ENCODE results near the gene OSBPL6.
"Not testable (repeated sequence)": the region's sequence is repeated elsewhere in the genome, so short reads cannot be mapped to it uniquely, and the experiment has no call there.

Gene OSBPL6

DNA sequence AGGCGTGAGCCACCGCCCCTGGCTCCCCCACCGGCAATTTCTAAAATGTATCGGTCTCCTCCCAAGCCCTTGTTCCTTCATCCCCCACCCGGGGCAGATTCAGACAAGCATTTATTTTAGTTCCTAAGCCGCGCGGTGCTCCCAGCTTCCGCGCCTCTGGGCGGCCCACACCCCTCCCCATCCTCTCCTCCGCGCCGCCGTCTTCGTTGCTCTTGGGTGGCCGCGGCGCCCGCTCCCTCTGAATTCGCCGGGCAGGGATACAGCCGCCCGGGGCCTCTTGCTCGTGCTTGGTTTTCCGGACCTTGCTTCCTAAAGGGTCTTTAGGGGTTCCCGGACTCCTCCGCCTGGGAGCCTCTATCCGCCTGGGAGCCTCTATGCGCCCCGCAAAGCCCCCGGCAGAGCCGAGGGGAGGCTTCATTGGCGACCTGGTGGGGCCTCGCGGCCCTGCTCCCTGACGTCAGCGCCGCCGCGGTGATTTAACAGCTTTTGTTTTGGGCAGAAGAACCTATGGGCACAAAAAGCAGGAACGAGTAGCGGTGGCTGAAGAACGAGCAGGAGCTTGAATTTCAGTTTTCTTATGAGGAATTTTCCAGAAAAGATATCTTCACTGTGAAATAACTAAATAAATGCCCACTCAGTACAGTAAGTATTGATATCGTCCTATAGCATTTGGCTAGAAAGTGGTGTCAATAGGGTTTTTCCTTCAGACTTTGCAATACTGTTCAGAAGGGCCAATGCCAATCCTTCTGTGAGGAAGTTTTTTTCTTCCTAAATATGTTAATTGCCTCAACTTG lies 219.4 kb downstream of the OSBPL6 start:
- peak; percentile 84 for DNase-seq

DNA sequence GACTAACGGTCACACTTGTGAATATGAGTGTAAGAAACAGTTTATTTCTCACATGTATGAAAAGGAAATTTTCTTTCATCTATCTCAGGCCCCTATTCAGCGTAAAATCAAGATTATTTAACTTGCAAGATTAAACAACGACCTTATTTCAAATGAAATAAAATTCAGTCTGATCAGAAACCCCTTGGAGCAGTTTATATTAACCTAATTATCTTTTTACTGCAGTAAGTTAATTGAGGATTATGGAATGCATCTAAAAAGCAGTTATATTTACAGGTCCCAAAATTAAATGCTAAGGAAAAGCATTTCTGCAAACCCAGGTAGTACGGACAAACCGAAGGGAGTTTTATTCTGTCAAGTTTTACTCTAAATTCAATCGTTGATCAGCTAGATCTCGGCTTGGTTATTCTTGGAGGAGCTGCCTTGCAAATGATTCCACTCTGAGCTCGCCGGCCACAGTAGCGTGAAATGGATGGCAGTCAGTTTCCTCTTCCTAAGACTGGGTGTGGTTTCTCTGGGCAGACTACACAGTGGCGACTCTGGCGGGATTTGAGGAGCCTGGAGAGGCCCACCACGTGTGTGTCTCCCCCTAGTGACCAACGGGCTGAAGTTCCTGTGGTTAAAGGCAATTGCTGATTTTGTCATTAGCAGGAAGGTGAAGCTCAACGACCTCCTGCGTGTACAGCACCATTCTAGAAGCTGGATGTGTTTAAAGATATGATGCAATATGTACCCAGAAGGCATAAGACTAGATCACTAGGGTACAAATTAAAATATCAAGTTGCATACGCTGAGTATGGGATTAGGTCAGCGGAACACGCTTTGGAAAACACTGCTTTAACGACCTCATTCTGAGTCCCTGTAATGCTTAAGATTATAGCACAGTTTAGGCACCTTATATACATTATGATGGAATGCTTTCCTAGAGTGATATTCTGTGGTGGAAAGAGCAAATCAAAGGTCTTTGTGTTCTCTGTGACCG lies 220.2 kb downstream of the OSBPL6 start:
- peak; percentile 95 for DNase-seq

- no peak for DNase-seq
Measured at GRCh38 chr2:178415979-178416378, 221.7 kb downstream of the OSBPL6 start.

- no peak for DNase-seq
Measured at GRCh38 chr2:178417916-178418315, 223.6 kb downstream of the OSBPL6 start.

DNA sequence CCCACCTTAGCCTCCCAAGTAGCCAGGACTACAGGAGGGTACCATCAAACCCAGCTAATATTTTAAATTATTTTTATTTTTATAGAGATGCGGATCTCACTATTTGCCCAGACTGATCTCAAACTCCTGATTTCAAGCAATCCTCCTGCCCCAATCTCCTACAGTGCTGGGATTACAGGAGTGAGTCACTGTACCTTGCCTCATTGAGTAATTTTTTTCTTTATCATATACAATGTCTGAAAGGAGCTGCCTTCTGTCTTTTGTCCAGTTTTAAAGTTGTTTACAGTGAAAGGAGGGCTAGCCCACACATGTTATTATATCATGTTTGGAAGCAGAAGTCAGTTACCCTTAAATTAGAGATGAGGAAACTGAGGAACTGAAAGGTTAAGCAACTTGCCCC lies 224.1 kb downstream of the OSBPL6 start:
- DNase-seq: no peak

GRCh38 chr2:178419123-178419522 lies 224.8 kb downstream of the OSBPL6 start:
- DNase-seq: no peak

DNA sequence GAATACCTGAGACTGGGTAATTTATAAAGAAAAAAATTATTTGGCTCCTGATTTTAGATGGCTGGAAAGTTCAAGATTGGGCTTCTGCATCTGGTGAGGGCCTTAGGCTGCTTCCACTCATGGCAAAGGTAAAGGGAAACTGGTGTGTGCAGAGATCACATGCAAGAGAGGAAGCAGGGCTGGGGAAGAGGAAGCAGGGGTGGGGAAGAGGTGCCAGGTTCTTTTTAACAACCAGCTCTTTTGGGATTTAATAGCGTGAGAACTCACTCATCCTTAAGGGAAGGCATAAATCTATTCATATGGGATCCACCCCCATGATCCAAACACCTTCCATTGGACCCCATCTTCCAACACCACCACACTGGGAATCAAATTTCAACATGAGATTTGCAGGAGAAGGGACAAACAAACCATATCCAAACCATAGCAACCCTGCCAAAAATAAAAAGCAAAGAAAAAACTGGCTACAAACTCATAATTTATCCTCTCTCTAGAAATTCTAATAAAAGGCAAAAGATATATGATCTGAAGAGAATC lies 226.2 kb downstream of the OSBPL6 start:
- DNase-seq: no peak

DNA sequence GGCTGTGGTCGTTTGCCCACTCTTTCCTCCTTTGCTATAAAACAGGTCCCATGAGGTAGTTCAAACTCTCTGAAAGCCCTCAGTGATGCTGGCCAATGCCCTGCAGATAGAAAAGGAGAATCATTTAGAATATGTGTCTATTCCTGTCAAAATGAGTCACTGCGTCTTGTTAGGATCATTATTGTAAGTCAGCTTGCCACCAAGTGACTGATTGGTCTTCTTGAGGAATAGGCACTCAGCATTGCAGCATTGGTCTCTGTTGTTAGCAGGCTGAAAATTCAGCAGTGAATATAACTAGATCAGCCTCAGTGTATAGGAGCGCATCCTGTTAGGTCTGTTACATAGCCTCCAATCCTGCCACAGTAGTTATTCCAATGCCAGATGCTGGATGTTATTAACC lies 227.8 kb downstream of the OSBPL6 start:
- DNase-seq: no peak

DNA sequence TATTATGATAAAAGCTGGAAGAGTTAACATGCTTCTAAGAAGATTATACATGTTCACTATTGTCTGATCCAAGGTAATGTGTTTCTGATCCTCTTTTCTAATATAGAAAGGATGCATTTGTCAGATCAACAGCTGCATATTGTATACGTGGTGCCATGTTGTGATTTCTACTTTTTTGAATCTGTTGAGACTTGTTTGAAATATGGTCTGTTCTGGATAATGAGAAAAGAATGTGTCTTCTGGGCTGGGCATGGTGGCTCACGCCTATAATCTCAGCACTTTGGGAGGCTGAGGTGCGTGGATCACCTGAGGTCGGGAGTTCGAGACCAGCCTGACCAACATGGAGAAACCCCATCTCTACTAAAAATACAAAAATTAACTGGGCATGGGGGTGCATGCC lies 229.4 kb downstream of the OSBPL6 start:
- DNase-seq: not testable (repeated sequence)

GRCh38 chr2:178425255-178425827 lies 231.0 kb downstream of the OSBPL6 start:
- no peak for DNase-seq

GRCh38 chr2:178426388-178426787 lies 232.1 kb downstream of the OSBPL6 start:
- DNase-seq: no peak

DNA sequence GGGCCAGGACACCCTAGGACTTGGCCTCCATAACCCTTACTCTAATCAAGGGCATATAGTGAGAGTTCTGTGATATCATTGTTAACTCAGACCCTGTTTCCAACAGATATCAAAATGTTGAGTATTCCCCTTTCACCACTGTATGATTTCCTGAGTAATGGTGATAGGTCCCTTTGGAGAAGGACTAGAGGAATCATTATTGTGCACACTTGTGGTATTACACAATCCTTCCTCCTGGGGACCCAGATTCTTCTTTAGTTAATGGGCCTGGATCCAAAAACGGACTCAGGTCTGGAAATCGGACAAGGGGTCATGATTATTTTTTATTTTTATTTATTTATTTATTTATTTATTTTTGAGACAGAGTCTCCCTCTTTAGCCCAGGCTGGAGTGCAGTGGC lies 233.1 kb downstream of the OSBPL6 start:
- DNase-seq: no peak

- no peak for DNase-seq
Measured at GRCh38 chr2:178428396-178428806, 234.1 kb downstream of the OSBPL6 start.

GRCh38 chr2:178429336-178429735 lies 235.0 kb downstream of the OSBPL6 start:
- no peak for DNase-seq

GRCh38 chr2:178436662-178437061 lies 242.3 kb downstream of the OSBPL6 start:
- no peak for DNase-seq

- peak; percentile 66 for DNase-seq
Measured at GRCh38 chr2:178441426-178441825, 247.1 kb downstream of the OSBPL6 start.

GRCh38 chr2:178448968-178449661 lies 254.8 kb downstream of the OSBPL6 start:
- DNase-seq: no peak

DNA sequence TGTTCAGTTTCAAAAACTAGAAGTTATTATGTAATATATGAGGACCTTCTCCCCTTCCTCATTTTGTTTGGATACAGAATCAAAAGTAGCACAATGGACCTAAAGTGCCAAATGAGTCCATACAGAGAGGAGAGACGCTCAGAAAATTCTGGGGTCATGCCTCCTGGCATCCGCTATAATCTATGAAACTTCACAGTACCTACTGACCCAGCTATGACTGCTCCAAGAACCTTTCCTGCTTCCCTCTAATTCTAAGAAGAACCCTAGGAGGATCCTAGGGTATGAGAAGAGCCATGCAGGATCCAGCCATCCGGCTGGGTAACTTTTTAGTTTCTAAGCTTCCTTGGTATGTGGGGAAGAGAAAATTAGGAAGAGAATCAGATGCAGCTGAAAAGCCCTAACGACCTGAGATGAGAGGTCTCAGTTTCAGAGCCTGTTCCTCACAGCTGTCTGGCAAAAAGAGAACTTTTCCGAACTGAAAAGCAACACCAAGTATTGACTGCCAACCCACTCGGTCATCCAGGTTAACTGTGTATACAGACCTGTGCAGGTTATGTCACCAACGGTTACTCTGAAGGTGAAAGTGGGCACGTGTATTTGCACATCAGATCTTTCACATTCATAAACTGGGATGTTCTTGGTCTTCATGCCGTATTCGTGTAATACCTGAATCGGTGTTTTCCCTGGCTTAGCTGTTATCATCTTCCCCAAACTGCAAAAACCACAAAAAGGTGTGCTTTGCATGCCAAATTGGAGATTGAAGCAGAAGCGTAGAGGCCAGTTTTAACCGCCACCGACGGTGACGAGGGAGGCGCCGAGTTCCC lies 255.6 kb downstream of the OSBPL6 start:
- DNase-seq: no peak

DNA sequence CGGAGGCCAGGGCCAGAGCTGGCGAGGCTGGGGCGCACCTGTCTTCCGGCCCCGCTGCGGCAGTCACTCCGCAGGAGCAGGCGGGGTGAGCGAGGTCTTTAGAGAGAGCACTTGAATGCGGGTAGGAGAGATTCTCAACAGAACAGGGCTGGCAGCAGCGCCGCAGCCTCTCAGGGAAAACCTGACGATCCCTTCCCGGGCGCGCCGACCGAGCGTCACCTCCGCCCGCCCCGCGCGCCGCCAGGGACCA lies 256.1 kb downstream of the OSBPL6 start:
- no peak for DNase-seq

DNA sequence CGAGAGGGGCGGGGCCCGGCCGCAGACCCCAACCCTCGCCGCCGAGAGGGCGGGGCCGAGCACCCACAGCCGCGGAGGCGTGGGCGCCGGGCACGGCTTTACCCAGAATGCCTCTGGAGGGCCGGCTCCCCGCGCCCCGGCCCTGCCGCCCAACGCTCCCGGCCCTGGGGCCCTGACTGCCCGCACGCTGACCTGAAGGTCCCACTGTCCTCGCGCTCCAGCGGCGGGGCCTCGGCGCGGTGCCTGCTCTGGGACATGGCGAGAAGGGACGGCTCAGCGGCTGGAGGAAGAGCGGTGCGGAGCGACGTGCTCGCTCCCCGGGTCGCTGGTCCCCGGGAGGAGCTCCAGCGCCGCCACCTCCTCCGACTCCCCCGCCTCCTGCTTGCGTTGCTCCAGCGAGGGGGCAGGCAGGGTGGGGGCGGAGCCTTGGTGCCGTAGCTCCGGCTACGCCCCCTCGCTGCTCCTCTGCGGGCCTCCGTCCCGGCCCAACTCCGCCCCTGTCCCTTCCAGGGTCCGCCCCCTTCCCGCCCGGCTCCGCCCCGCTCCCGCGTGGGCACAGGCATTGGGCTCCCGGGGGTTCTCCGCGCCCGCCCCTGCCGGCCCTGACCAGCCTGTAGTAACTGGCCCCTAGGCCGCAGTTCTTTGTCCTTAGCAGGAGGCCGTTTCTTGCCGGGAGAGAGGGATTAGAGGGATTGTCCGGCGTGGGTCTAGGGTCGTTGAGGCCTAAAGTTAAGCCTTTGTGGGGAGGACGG lies 256.6 kb downstream of the OSBPL6 start, which contains the start of the genes PJVK and PRKRA:
TSS of gene PJVK (plus strand) at position 605 of the 752 bp plus-strand sequence. CDS start 2,032 bp downstream, outside the sequence.
TSS of gene PRKRA (minus strand) at position 402 of the 752 bp plus-strand sequence. CDS start at position 257, 145 bp downstream.
- peak; percentile 97 for DNase-seq

DNA sequence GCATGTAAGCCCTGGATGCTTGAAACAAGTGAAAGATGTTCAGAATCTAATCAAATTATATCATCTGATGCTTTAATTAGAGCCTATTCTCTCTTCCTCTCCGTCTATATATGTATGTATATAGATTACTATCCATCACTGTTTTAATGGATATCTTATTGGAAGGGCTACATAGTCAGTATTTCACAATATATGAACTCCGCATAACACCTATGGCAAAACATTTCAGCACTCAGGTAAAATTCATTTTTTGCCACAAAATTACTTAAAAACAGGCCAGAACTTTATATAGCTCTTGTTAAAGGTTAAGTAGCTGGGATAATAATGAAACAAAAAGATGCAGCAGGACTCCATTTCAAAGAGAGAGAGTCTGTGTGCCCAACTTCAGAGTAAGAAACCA lies 258.0 kb downstream of the OSBPL6 start:
- DNase-seq: no peak

Measured in fibroblast of skin of right biceps (primary cell).